ENCODE results near the gene HORMAD2. TPM values are rescaled to one million over a fixed set of nuclear protein-coding genes. Genes with fewer than 3 reads are reported as not detected.

Gene HORMAD2
- total and polyA plus RNA-seq, 9 of the 15 experiments (the other 6 are each of a cell fraction or from before 2014, with no cell fraction given): not detected

DNA sequence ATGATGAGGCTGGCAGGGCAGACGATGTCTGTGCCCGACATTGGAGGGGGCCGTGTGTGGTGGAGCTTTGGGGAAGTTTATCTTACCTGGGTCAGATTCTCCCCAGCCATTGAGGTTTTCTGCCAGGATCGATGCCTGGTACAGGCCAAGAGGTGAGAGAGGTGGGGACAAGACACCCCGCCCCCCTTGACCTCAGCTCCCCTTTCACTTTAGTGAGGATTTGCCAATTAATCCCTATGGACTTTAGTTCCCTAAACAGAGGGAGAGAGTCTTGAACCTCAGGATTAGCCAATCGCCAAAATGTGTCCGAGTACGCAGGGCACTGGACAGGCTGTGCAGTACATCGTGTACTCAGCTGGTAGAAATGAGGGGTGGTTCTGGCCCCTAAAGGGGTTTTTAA, 541 bp downstream of the HORMAD2 start (continued):
- TF ChIP-seq BRF1 (IDR thresholded peaks at IDR 0.05; ENCODE audit: borderline replicate concordance, extremely low read depth, insufficient read length) (no peak), SIN3A (IDR thresholded peaks at IDR 0.05; ENCODE audit: borderline replicate concordance in 2 of 2, control insufficient read depth in 1 of 2, low read depth in 2 of 2, low read length in 2 of 2) (no peak), ZNF384 (IDR thresholded peaks at IDR 0.05; ENCODE audit: low read depth, low read length) (no peak), ZNF124 (CRISPR knock-in tag; IDR thresholded peaks at IDR 0.05) (no peak), IRF9 (tag; IDR thresholded peaks at IDR 0.05) (no peak), ARID2 (IDR thresholded peaks at IDR 0.05) (no peak), NFE2 (IDR thresholded peaks at IDR 0.05; ENCODE audit: low read depth) (no peak), GTF2E2 (tag; IDR thresholded peaks at IDR 0.05) (no peak)
- TF ChIP-seq, protein P1, sequence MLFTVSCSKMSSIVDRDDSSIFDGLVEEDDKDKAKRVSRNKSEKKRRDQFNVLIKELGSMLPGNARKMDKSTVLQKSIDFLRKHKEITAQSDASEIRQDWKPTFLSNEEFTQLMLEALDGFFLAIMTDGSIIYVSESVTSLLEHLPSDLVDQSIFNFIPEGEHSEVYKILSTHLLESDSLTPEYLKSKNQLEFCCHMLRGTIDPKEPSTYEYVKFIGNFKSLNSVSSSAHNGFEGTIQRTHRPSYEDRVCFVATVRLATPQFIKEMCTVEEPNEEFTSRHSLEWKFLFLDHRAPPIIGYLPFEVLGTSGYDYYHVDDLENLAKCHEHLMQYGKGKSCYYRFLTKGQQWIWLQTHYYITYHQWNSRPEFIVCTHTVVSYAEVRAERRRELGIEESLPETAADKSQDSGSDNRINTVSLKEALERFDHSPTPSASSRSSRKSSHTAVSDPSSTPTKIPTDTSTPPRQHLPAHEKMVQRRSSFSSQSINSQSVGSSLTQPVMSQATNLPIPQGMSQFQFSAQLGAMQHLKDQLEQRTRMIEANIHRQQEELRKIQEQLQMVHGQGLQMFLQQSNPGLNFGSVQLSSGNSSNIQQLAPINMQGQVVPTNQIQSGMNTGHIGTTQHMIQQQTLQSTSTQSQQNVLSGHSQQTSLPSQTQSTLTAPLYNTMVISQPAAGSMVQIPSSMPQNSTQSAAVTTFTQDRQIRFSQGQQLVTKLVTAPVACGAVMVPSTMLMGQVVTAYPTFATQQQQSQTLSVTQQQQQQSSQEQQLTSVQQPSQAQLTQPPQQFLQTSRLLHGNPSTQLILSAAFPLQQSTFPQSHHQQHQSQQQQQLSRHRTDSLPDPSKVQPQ (CRISPR knock-in tag; IDR thresholded peaks at IDR 0.05; ENCODE audit: borderline replicate concordance): no peak
